NCI-H2171 (cell line): ENCODE data around the gene EOGT.

ENCODE experiments used
- DNase-seq: peaks from one replicate; lab custom pipeline; 2025; lab: John Stamatoyannopoulos, UW

The EOGT gene

GRCh38 chr3:69013253-69014021 lies at the start of gene EOGT:
TSS of gene EOGT (minus strand) at chr3:69013684. CDS start at chr3:69009846, 3,838 bp downstream.
- DNase-seq, result peak; percentile 42

- DNase-seq, result no peak
These were observed 46.2 kb upstream of the EOGT start for GRCh38 chr3:69059688-69060087.

GRCh38 chr3:69058947-69059224 lies 45.4 kb upstream of the EOGT start:
- DNase-seq, result no peak

- DNase-seq, result no peak
These were observed 44.9 kb upstream of the EOGT start for GRCh38 chr3:69058180-69058946.

GRCh38 chr3:69052472-69052898 lies 39.0 kb upstream of the EOGT start:
- no peak for DNase-seq

GRCh38 chr3:69051756-69052471 lies 38.4 kb upstream of the EOGT start, which contains the start of gene TMF1:
TSS of gene TMF1 (minus strand) at chr3:69052333. CDS start at chr3:69052086, 247 bp downstream.
- DNase-seq, result no peak

- DNase-seq, result no peak
These were observed 35.5 kb upstream of the EOGT start for GRCh38 chr3:69048990-69049389.

GRCh38 chr3:69044608-69045007 lies 31.1 kb upstream of the EOGT start:
- no peak for DNase-seq

- no peak for DNase-seq
These were observed 20.0 kb upstream of the EOGT start for GRCh38 chr3:69033470-69033869.

GRCh38 chr3:69032737-69033136 lies 19.3 kb upstream of the EOGT start:
- no peak for DNase-seq

- no peak for DNase-seq
These were observed 18.7 kb upstream of the EOGT start for GRCh38 chr3:69032142-69032541.

- no peak for DNase-seq
These were observed 18.2 kb upstream of the EOGT start for GRCh38 chr3:69031635-69032034.

GRCh38 chr3:69020857-69021256 lies 7.4 kb upstream of the EOGT start:
- no peak for DNase-seq

GRCh38 chr3:69020424-69020823 lies 6.9 kb upstream of the EOGT start:
- DNase-seq, result no peak

GRCh38 chr3:69016901-69017300 lies 3.4 kb upstream of the EOGT start:
- DNase-seq, result no peak

- no peak for DNase-seq
These were observed 2.6 kb upstream of the EOGT start for GRCh38 chr3:69016102-69016501.

- no peak for DNase-seq
These were observed 617 bp upstream of the EOGT start for GRCh38 chr3:69014022-69014580.

- no peak for DNase-seq
These were observed 658 bp downstream of the EOGT start for GRCh38 chr3:69012800-69013252.

GRCh38 chr3:69012100-69012799 lies 1.2 kb downstream of the EOGT start:
- DNase-seq, result no peak

- no peak for DNase-seq
These were observed 2.3 kb downstream of the EOGT start for GRCh38 chr3:69011096-69011730.
